ENCODE data around the gene RNFT2.
"Not testable (repeated sequence)": the region's sequence is repeated elsewhere in the genome, so short reads cannot be mapped to it uniquely, and the experiment has no call there.

Gene RNFT2

GRCh38 chr12:116798719-116799118, 60.6 kb downstream of the RNFT2 start:
- no peak for DNase-seq

GRCh38 chr12:116799955-116800354, 61.8 kb downstream of the RNFT2 start:
- no peak for DNase-seq

- no peak for DNase-seq
These were observed 62.8 kb downstream of the RNFT2 start for GRCh38 chr12:116800918-116801317.

GRCh38 chr12:116802018-116802417, 63.9 kb downstream of the RNFT2 start:
- DNase-seq = no peak

GRCh38 chr12:116803013-116803736, 65.1 kb downstream of the RNFT2 start:
- no peak for DNase-seq

GRCh38 chr12:116804051-116804450, 65.9 kb downstream of the RNFT2 start:
- no peak for DNase-seq

GRCh38 chr12:116806845-116807440, 68.8 kb downstream of the RNFT2 start:
- DNase-seq = no peak

GRCh38 chr12:116807546-116807945, 69.4 kb downstream of the RNFT2 start:
- DNase-seq = no peak

GRCh38 chr12:116808113-116809105, 70.3 kb downstream of the RNFT2 start:
- no peak for DNase-seq

GRCh38 chr12:116812238-116812637, 74.1 kb downstream of the RNFT2 start:
- no peak for DNase-seq

- DNase-seq = no peak
These were observed 75.3 kb downstream of the RNFT2 start for GRCh38 chr12:116813271-116814041.

- not testable (repeated sequence) for DNase-seq
These were observed 76.7 kb downstream of the RNFT2 start for GRCh38 chr12:116814766-116815165.

- peak; percentile 25 for DNase-seq
These were observed 80.3 kb downstream of the RNFT2 start for GRCh38 chr12:116818341-116818856.

- peak; percentile 91 for DNase-seq
These were observed 81.1 kb downstream of the RNFT2 start for GRCh38 chr12:116818948-116819832.

GRCh38 chr12:116820064-116820656, 82.0 kb downstream of the RNFT2 start:
- DNase-seq = no peak

- no peak for DNase-seq
These were observed 83.2 kb downstream of the RNFT2 start for GRCh38 chr12:116821291-116821690.

GRCh38 chr12:116827432-116827831, 89.3 kb downstream of the RNFT2 start:
- DNase-seq = no peak

- no peak for DNase-seq
These were observed 94.2 kb downstream of the RNFT2 start for GRCh38 chr12:116832353-116832752.

- DNase-seq = no peak
These were observed 95.4 kb downstream of the RNFT2 start for GRCh38 chr12:116833474-116833873.

- DNase-seq = no peak
These were observed 97.4 kb downstream of the RNFT2 start for GRCh38 chr12:116835484-116835883.

- DNase-seq = no peak
These were observed 99.0 kb downstream of the RNFT2 start for GRCh38 chr12:116837097-116837496.

Data from midbrain (tissue), 1 donor.